Stimulated activated CD8-positive, alpha-beta memory T cell treated with anti-CD3 and anti-CD28 coated beads, Interleukin-4, amount 100 ng/mL, for 1 hour (primary cell): ENCODE results near the gene SH3PXD2A.

ENCODE experiments used
- DNase-seq, 2 donors: peaks; one replicate each; pipeline ENCODE4 v3.0.0-alpha.2; 2020; ENCODE audit warnings: low read depth in 2 of 2, low spot score in 1 of 2

SH3PXD2A gene

GRCh38 chr10:103855424-103855823 is at the start of gene SH3PXD2A:
Gene SH3PXD2A (minus strand): TSS chr10:103855576. CDS start chr10:103855266, 310 bp downstream.
- no peak for DNase-seq

GRCh38 chr10:103901299-103901698 is 45.9 kb upstream of the SH3PXD2A start:
- no peak for DNase-seq

- DNase-seq, result no peak
Measured at GRCh38 chr10:103899312-103899711, 43.9 kb upstream of the SH3PXD2A start.

- DNase-seq, result no peak
Measured at GRCh38 chr10:103897241-103897774, 41.9 kb upstream of the SH3PXD2A start.

GRCh38 chr10:103896225-103896624 is 40.8 kb upstream of the SH3PXD2A start:
- no peak for DNase-seq

- no peak for DNase-seq
Measured at GRCh38 chr10:103895411-103896186, 40.2 kb upstream of the SH3PXD2A start.

- no peak for DNase-seq
Measured at GRCh38 chr10:103894441-103894864, 39.1 kb upstream of the SH3PXD2A start.

GRCh38 chr10:103893817-103894216 is 38.4 kb upstream of the SH3PXD2A start:
- no peak for DNase-seq

- no peak for DNase-seq
Measured at GRCh38 chr10:103892181-103892580, 36.8 kb upstream of the SH3PXD2A start.

GRCh38 chr10:103890688-103891087 is 35.3 kb upstream of the SH3PXD2A start:
- DNase-seq, result no peak

GRCh38 chr10:103890194-103890658 is 34.9 kb upstream of the SH3PXD2A start:
- no peak for DNase-seq

GRCh38 chr10:103889121-103889720 is 33.8 kb upstream of the SH3PXD2A start:
- DNase-seq, result no peak

GRCh38 chr10:103888113-103888841 is 32.9 kb upstream of the SH3PXD2A start:
- DNase-seq, result no peak

GRCh38 chr10:103885617-103886016 is 30.2 kb upstream of the SH3PXD2A start:
- no peak for DNase-seq

- DNase-seq, result no peak
Measured at GRCh38 chr10:103884681-103885139, 29.3 kb upstream of the SH3PXD2A start.

GRCh38 chr10:103882285-103883007 is 27.1 kb upstream of the SH3PXD2A start:
- no peak for DNase-seq

- no peak for DNase-seq
Measured at GRCh38 chr10:103881416-103882284, 26.3 kb upstream of the SH3PXD2A start.

- no peak for DNase-seq
Measured at GRCh38 chr10:103879831-103880230, 24.5 kb upstream of the SH3PXD2A start.

GRCh38 chr10:103879409-103879808 is 24.0 kb upstream of the SH3PXD2A start:
- no peak for DNase-seq

- no peak for DNase-seq
Measured at GRCh38 chr10:103877861-103878260, 22.5 kb upstream of the SH3PXD2A start.
